Trophoblast cell (in vitro differentiated cells and primary cell): Measurements from ENCODE around the gene ISL2.

Experiments used
- DNase-seq, 2 donors: peaks; one replicate each; pipeline ENCODE4 v3.0.0-alpha.2; 2016
- H2AFZ ChIP-seq: 2 replicates; pipeline ENCODE4 v1.6.1; 2013; ENCODE audit warnings: low read length, moderate library complexity, mild to moderate bottlenecking; ENCODE audit not compliant: insufficient read depth, poor library complexity
- H2AK5ac ChIP-seq: 2 replicates; pipeline ENCODE4 v1.6.1; 2013; ENCODE audit warnings: mild to moderate bottlenecking, low read length
- H2BK120ac ChIP-seq: 2 replicates; pipeline ENCODE4 v1.6.1; 2013; ENCODE audit warnings: low read length, mild to moderate bottlenecking, moderate library complexity; ENCODE audit not compliant: insufficient read depth, poor library complexity
- H2BK12ac ChIP-seq: 2 replicates; pipeline ENCODE4 v1.6.1; 2013; ENCODE audit warnings: mild to moderate bottlenecking, low read length, moderate library complexity
- H2BK5ac ChIP-seq: 2 replicates; pipeline ENCODE4 v1.6.1; 2013; ENCODE audit warnings: low read length, low read depth, moderate library complexity, mild to moderate bottlenecking; ENCODE audit not compliant: poor library complexity
- H3K14ac ChIP-seq: 2 replicates; pipeline ENCODE4 v1.6.1; 2013; ENCODE audit warnings: mild to moderate bottlenecking, low read length
- H3K18ac ChIP-seq: 2 replicates; pipeline ENCODE4 v1.6.1; 2013; ENCODE audit warnings: mild to moderate bottlenecking, low read length
- H3K23ac ChIP-seq: 2 replicates; pipeline ENCODE4 v1.6.1; 2013; ENCODE audit warnings: low read length
- H3K27ac ChIP-seq: 2 replicates; pipeline ENCODE4 v1.5.1; 2013; ENCODE audit warnings: low read depth, mild to moderate bottlenecking, inconsistent platforms, low read length, moderate library complexity
- H3K27me3 ChIP-seq: 2 replicates; pipeline ENCODE4 v1.6.1; 2013; ENCODE audit warnings: inconsistent platforms, mild to moderate bottlenecking, low read length, moderate library complexity; ENCODE audit not compliant: insufficient read depth
- H3K36me3 ChIP-seq, 2 experiments: 1 replicate in 1 of 2; 2 replicates in 1 of 2; pipeline ENCODE4 v1.6.1; 2013; ENCODE audit warnings: low read length in 2 of 2, mild to moderate bottlenecking in 2 of 2, moderate library complexity in 1 of 2; ENCODE audit not compliant: insufficient read depth in 2 of 2, control insufficient read depth in 1 of 2
- H3K4ac ChIP-seq: 2 replicates; pipeline ENCODE4 v1.6.1; 2013; ENCODE audit warnings: low read depth, mild to moderate bottlenecking, low read length, moderate library complexity
- H3K4me1 ChIP-seq, 2 experiments: 1 replicate in 1 of 2; 2 replicates in 1 of 2; pipeline ENCODE4 v1.6.1; 2013; ENCODE audit warnings: low read length in 2 of 2, mild to moderate bottlenecking in 2 of 2, moderate library complexity in 1 of 2; ENCODE audit not compliant: insufficient read depth in 2 of 2, control insufficient read depth in 1 of 2
- H3K4me2 ChIP-seq: 2 replicates; pipeline ENCODE4 v1.6.1; 2013; ENCODE audit warnings: inconsistent platforms, mild to moderate bottlenecking, low read length, moderate library complexity
- H3K4me3 ChIP-seq: 2 replicates; pipeline ENCODE4 v1.5.1; 2013; ENCODE audit warnings: mild to moderate bottlenecking, low read depth, low read length, inconsistent platforms
- H3K79me1 ChIP-seq: one replicate; pipeline ENCODE4 v1.6.1; 2013; ENCODE audit warnings: low read length
- H3K79me2 ChIP-seq: 2 replicates; pipeline ENCODE4 v1.6.1; 2013; ENCODE audit warnings: low read length, mild to moderate bottlenecking; ENCODE audit not compliant: control insufficient read depth, insufficient read depth, poor library complexity
- H3K9ac ChIP-seq: 2 replicates; pipeline ENCODE4 v1.6.1; 2013; ENCODE audit warnings: mild to moderate bottlenecking, low read length
- H3K9me3 ChIP-seq: 2 replicates; pipeline ENCODE4 v1.6.1; 2013; ENCODE audit warnings: low read depth, mild to moderate bottlenecking, control low read depth, inconsistent platforms, low read length; ENCODE audit not compliant: insufficient read depth
- H4K12ac ChIP-seq: 2 replicates; pipeline ENCODE4 v1.6.1; 2013; ENCODE audit warnings: low read depth, mild to moderate bottlenecking, low read length, moderate library complexity
- H4K8ac ChIP-seq: 2 replicates; pipeline ENCODE4 v1.6.1; 2013; ENCODE audit warnings: low read depth, mild to moderate bottlenecking, low read length, moderate library complexity
- H4K91ac ChIP-seq: one replicate; pipeline ENCODE4 v1.6.1; 2013; ENCODE audit warnings: low read depth, mild to moderate bottlenecking, low read length, moderate library complexity
- WGBS: extraction: QIAGEN DNeasy Blood & Tissue Kit; methylation state at CpG from one replicate; pipeline ENCODE4 v1.1.7; 2013; ENCODE audit warnings: missing lambda C conversion rate; ENCODE audit not compliant: insufficient read length, insufficient coverage; ENCODE audit errors: extremely low coverage; 5-methylcytosine and 5-hydroxymethylcytosine counted together

The ISL2 gene

GRCh38 chr15:76338486-76339304 lies 2.1 kb downstream of the ISL2 start:
- no peaks in the 10 kb centered on the region for H3K79me1 ChIP-seq
- H3K9ac ChIP-seq, result no peak overlapping the region
- peaks cover 85% of the 10 kb centered on the region for H3K27me3 ChIP-seq
- no peak overlapping the region for H3K4ac ChIP-seq
- no peak overlapping the region for H3K14ac ChIP-seq
- H3K4me2 ChIP-seq, result peak overlapping the region; percentile 61
- no peaks in the 10 kb centered on the region for H3K79me2 ChIP-seq
- peaks cover 12% of the 10 kb centered on the region for H3K9me3 ChIP-seq
- DNase-seq, result no peak
- H3K4me3 ChIP-seq, result no peak overlapping the region
- H4K12ac ChIP-seq, result no peak overlapping the region
- H2BK120ac ChIP-seq, result no peak overlapping the region
- H3K27ac ChIP-seq, result no peak overlapping the region
- H2BK5ac ChIP-seq, result no peak overlapping the region
- no peak overlapping the region for H4K8ac ChIP-seq
- H3K23ac ChIP-seq, result peak overlapping the region; percentile 79
- H3K4me1 ChIP-seq, result peaks cover 31 to 41% of the 10 kb centered on the region in 2 experiments
- H2AK5ac ChIP-seq, result no peak overlapping the region
- no peak overlapping the region for H3K18ac ChIP-seq
- no peaks in the 10 kb centered on the region for H3K36me3 ChIP-seq
- WGBS, result no CpG with 5 or more reads among the region's 26 CpGs
- H4K91ac ChIP-seq, result no peak overlapping the region
- no peak overlapping the region for H2AFZ ChIP-seq
- no peak overlapping the region for H2BK12ac ChIP-seq

GRCh38 chr15:76339305-76340197 lies 3.0 kb downstream of the ISL2 start:
- no peak overlapping the region for H2AK5ac ChIP-seq
- no peak overlapping the region for H3K14ac ChIP-seq
- no peak overlapping the region for H4K12ac ChIP-seq
- H2BK120ac ChIP-seq, result no peak overlapping the region
- H3K79me2 ChIP-seq, result no peaks in the 10 kb centered on the region
- WGBS, result no CpG with 5 or more reads among the region's 48 CpGs
- H3K9me3 ChIP-seq, result peaks cover 12% of the 10 kb centered on the region
- no peaks in the 10 kb centered on the region for H3K79me1 ChIP-seq
- peak overlapping the region; percentile 60 for H3K4me2 ChIP-seq
- peaks cover 84% of the 10 kb centered on the region for H3K27me3 ChIP-seq
- H3K23ac ChIP-seq, result no peak overlapping the region
- peaks cover 31 to 41% of the 10 kb centered on the region in 2 experiments for H3K4me1 ChIP-seq
- H3K9ac ChIP-seq, result no peak overlapping the region
- no peak overlapping the region for H2AFZ ChIP-seq
- H3K18ac ChIP-seq, result no peak overlapping the region
- DNase-seq, result peak in 1 of 2 donors; percentile 25
- no peak overlapping the region for H3K4me3 ChIP-seq
- no peak overlapping the region for H2BK5ac ChIP-seq
- H3K36me3 ChIP-seq, result no peaks in the 10 kb centered on the region
- no peak overlapping the region for H4K91ac ChIP-seq
- H3K4ac ChIP-seq, result no peak overlapping the region
- no peak overlapping the region for H3K27ac ChIP-seq
- no peak overlapping the region for H2BK12ac ChIP-seq
- no peak overlapping the region for H4K8ac ChIP-seq

GRCh38 chr15:76340198-76340802 lies 3.7 kb downstream of the ISL2 start:
- Histone ChIP-seq H3K27me3 (peaks cover 84% of the 10 kb centered on the region), H3K4me2 (peak overlapping the region; percentile 60), H2AFZ (peak overlapping the region; percentile 2), H3K4me1 (peaks cover 29 to 38% of the 10 kb centered on the region in 2 experiments), H3K79me1 (no peaks in the 10 kb centered on the region), H3K36me3 (no peaks in the 10 kb centered on the region), H2AK5ac (no peak overlapping the region), H2BK120ac (no peak overlapping the region), H3K14ac (no peak overlapping the region), H2BK5ac (no peak overlapping the region), H3K18ac (no peak overlapping the region), H3K9ac (no peak overlapping the region), H3K27ac (no peak overlapping the region), H3K79me2 (no peaks in the 10 kb centered on the region), H3K4ac (no peak overlapping the region), H3K9me3 (peaks cover 12% of the 10 kb centered on the region), H4K8ac (no peak overlapping the region), H2BK12ac (no peak overlapping the region), H4K12ac (no peak overlapping the region), H3K23ac (no peak overlapping the region), H3K4me3 (no peak overlapping the region), H4K91ac (no peak overlapping the region)
- WGBS, result no CpG with 5 or more reads among the region's 53 CpGs
- peak in 1 of 2 donors; percentile 25 for DNase-seq

DNA sequence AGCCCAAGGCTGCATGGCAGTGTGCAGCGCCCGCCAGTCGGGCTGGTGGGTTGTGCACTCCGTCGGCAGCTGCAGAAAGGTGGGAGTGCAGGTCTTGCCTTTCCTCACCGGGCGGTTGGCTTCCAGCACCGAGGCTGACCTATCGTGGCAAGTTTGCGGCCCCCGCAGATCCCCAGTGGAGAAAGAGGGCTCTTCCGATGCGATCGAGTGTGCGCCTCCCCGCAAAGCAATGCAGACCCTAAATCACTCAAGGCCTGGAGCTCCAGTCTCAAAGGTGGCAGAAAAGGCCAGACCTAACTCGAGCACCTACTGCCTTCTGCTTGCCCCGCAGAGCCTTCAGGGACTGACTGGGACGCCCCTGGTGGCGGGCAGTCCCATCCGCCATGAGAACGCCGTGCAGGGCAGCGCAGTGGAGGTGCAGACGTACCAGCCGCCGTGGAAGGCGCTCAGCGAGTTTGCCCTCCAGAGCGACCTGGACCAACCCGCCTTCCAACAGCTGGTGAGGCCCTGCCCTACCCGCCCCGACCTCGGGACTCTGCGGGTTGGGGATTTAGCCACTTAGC lies 4.3 kb downstream of the ISL2 start:
- Histone ChIP-seq H3K36me3 (no peaks in the 10 kb centered on the region), H3K79me1 (no peaks in the 10 kb centered on the region), H2BK5ac (no peak overlapping the region), H3K9me3 (peaks cover 12% of the 10 kb centered on the region), H4K8ac (no peak overlapping the region), H3K23ac (no peak overlapping the region), H3K79me2 (no peaks in the 10 kb centered on the region), H3K4ac (no peak overlapping the region), H3K4me3 (no peak overlapping the region), H4K91ac (no peak overlapping the region), H3K4me1 (peaks cover 32 to 39% of the 10 kb centered on the region in 2 experiments), H3K18ac (no peak overlapping the region), H2BK120ac (no peak overlapping the region), H3K4me2 (peak overlapping the region; percentile 60), H3K27ac (no peak overlapping the region), H3K9ac (no peak overlapping the region), H2AK5ac (no peak overlapping the region), H3K14ac (no peak overlapping the region), H2BK12ac (no peak overlapping the region), H2AFZ (no peak overlapping the region), H4K12ac (no peak overlapping the region), H3K27me3 (peaks cover 84% of the 10 kb centered on the region)
- peak; percentile 42 to 45 for DNase-seq
- no CpG with 5 or more reads among the region's 35 CpGs for WGBS
